Stimulated activated CD4-positive, alpha-beta T cell treated with anti-CD3 and anti-CD28 coated beads, Interleukin-1b, Interleukin-23, amount 100 ng/mL, for 48 hours (primary cell): ENCODE results near the gene SAGE1.
A peak's percentile ranks its signal among the peaks of the same experiment; 100 is the strongest.
"Not testable (repeated sequence)": the region's sequence is repeated elsewhere in the genome, so short reads cannot be mapped to it uniquely, and the experiment has no call there.

Experiments used
- DNase-seq: peaks from one replicate; pipeline ENCODE4 v3.0.0-alpha.2; 2020

SAGE1 gene, protein sequence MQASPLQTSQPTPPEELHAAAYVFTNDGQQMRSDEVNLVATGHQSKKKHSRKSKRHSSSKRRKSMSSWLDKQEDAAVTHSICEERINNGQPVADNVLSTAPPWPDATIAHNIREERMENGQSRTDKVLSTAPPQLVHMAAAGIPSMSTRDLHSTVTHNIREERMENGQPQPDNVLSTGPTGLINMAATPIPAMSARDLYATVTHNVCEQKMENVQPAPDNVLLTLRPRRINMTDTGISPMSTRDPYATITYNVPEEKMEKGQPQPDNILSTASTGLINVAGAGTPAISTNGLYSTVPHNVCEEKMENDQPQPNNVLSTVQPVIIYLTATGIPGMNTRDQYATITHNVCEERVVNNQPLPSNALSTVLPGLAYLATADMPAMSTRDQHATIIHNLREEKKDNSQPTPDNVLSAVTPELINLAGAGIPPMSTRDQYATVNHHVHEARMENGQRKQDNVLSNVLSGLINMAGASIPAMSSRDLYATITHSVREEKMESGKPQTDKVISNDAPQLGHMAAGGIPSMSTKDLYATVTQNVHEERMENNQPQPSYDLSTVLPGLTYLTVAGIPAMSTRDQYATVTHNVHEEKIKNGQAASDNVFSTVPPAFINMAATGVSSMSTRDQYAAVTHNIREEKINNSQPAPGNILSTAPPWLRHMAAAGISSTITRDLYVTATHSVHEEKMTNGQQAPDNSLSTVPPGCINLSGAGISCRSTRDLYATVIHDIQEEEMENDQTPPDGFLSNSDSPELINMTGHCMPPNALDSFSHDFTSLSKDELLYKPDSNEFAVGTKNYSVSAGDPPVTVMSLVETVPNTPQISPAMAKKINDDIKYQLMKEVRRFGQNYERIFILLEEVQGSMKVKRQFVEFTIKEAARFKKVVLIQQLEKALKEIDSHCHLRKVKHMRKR

DNA sequence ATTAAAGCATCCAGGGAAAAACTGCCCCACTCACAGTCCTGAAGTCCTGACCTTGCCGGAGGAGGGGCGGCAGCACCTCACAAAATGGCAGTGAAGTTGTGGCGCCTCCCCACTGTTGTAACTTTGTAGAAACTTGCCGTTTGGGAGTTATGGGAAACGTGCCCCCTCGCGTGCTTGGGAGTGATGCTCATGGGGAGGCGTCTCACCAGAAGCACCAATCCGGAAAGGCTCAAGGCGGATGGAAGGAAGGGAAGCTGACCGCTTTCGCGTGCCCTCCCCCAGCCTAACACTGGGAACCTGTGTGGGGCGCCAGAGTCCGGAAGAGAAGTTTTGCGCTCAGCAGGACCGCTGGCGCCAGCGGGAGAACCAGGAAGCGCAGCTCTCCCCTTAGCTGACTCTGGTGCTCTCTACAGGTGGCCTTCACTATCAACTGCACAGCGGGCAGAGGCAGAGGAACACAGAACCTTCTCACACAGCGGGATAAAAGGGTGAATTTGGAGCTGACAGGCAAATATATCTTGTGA, at the start of gene SAGE1, which contains the start of gene CT45A10:
SAGE1 (plus strand) TSS at position 423 of the 524 bp plus-strand sequence. CDS start 2,527 bp downstream, outside the sequence.
CT45A10 (minus strand) TSS at position 151 of the 524 bp plus-strand sequence. CDS start 8,100 bp downstream, outside the sequence.
- DNase-seq: no peak

DNA sequence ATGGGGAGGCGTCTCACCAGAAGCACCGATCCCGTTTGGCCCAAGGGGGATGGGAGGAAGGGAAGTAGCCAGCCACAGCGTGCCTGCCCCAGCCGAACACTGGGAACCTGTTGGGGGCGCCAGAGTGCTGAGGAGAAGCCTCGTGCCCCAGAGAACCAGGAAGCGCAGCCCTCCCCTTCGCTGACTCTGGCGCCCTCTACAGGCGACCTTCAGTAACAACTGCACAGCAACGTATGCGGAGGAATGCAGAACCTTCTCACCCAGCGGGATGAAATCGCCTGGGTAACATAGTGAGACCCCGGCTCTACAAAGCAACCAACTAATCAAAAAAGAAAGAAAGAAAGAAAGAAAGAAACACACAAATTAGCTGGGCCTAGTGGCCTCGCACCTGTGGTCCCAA, 39.1 kb upstream of the SAGE1 start, which contains the start of gene CT45A8:
CT45A8 (minus strand) TSS at position 101 of the 400 bp plus-strand sequence. CDS start 3,755 bp downstream, outside the sequence.
- not testable (repeated sequence) for DNase-seq

DNA sequence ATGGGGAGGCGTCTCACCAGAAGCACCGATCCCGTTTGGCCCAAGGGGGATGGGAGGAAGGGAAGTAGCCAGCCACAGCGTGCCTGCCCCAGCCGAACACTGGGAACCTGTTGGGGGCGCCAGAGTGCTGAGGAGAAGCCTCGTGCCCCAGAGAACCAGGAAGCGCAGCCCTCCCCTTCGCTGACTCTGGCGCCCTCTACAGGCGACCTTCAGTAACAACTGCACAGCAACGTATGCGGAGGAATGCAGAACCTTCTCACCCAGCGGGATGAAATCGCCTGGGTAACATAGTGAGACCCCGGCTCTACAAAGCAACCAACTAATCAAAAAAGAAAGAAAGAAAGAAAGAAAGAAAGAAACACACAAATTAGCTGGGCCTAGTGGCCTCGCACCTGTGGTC, 21.8 kb upstream of the SAGE1 start, which contains the start of gene CT45A9:
CT45A9 (minus strand) TSS at position 101 of the 400 bp plus-strand sequence. CDS start 3,751 bp downstream, outside the sequence.
- not testable (repeated sequence) for DNase-seq

DNA sequence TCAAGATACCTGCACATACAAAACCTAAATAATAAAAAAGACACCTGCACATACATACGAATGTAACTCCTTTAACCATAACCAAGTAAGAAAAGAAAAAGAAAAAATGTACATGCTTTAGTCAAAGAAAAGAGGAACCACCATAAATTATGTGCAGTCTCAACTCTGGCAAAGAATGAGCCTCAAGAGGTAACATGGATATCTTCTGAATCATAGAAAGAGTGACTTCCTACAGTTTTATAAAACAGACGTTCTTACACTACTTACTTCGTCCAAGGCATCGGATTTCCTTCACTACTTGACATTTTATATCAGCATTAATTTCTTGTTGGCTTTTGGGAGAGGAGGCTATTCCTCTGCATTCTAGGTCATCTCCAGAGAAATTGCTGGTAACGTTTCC, 10.8 kb upstream of the SAGE1 start:
- not testable (repeated sequence) for DNase-seq

DNA sequence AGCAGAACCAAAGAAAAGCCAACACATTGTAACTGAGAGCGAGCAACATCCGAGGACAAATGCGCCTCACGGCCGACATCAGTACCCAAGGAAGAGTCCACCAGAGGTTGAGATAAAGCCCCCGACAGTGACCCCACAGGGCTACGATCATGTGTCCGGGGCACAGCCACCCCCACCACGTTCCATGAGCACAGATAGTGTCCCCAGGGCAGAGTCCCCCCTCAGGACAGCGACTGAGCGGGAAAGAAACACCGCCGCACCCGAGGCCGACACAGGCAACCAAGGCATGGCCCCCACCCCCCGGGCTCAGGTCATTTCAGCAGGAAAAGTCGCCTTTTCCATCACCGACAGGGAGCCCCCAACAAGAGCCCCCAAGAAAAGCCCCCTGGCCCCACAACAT, 5.3 kb upstream of the SAGE1 start:
- DNase-seq: not testable (repeated sequence)

DNA sequence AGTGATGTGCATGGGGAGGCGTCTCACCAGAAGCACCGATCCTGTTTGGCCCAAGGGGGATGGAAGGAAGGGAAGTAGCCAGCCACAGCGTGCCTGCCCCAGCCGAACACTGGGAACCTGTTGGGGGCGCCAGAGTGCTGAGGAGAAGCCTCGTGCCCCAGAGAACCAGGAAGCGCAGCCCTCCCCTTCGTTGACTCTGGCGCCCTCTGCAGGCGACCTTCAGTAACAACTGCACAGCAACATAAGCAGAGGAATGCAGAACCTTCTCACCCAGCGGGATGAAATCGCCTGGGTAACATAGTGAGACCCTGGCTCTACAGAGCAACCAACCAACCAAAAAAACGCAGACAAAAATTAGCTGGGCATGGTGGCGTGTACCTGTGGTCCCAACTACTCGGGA, 4.5 kb upstream of the SAGE1 start:
- DNase-seq: peak; percentile 46

DNA sequence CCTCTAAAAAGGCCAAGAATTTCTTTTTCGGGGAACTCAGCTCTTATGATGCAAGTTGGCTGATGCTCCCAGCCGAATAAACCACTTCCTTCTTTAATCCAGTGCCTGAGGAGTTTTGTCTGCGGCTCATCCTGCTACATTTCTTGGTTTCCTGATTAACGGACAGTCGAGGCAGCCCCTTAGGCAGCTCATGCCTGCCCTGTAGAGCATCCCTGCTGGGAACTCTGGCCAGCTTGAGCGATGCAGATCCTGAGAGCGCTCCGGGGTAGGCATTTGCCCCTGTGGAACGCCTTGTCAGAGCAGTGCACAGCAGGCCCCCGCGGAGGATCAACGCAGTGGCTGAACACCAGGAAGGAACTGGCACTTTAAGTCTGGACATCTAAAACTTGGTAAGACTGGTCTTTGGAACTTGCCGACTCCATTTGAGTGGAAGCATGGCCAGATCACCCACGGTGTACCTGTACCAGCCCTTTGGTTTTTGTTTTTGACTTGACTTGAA, 3.4 kb upstream of the SAGE1 start:
- no peak for DNase-seq

DNA sequence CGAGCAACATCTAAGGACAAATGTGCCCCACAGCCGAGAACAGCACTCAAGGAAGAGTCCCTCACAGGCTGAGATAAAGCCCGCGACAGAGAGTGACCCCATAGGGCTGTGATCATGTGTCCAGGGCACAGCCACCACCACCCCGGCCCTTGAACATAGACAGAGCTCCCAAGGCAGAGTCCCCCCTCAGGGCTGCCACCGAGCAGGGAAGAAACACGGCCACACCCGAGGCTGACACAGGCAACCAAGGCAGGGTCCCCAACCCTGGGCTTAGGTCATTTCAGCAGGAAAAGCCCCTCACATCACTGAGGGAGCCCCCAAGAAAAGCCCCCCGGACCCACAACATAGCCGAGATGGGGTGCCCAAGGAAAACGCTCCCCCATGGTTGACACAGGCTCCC, 735 bp upstream of the SAGE1 start:
- DNase-seq: no peak

DNA sequence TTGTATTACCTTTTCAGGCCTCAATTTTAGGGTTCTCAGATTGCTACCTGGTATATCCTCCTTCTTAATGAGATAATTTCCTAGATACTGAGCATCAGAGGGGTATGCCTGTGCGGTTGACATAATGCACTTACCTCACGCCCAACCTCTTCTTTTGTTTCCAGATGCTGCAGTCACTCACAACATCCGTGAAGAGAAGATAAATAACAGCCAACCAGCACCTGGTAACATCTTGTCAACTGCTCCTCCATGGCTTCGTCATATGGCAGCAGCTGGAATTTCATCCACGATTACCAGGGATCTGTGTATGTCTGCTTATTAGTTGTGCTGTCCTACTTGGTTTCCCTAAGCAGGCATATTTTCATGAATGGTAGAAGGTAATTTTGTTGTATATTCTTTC, 16.7 kb downstream of the SAGE1 start:
- no peak for DNase-seq

DNA sequence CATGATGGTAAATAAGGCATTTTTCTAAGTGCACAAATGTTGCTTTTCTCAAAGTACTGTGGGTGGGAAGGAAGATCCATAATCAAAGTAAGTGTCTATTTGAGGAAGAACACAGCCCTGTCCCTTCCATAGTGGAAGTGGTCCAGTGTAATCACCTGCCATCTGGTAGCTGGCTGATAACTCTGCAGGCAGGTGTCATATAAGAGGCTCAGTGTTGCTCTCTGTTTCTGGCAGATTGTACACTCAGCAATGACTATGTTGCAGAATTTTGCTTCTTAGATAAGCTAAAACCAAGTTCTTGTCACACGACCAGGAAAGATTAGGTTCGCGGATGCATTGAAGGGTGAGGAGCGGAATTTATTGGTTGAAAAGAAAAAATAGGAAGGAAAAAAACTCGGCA, 20.9 kb downstream of the SAGE1 start:
- DNase-seq: no peak

DNA sequence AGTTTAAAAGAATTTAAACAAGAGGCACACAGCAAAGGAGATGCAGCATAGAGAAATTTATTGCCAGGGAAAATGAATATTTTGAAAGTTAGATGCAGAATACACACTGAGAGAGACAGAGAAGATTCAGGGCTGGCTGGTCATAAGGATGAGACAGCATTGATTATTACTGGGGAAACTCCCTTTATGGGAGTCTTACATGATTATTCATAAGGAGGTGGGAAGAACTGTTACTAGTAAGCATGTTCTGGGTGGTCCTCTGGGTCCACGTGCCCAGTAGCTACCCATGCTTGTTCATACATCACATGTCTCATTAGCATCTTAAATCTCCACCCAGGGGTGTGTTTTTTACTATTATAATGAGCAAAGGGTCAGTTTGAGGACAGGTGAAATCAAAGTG, 27.0 kb downstream of the SAGE1 start:
- DNase-seq: not testable (repeated sequence)

DNA sequence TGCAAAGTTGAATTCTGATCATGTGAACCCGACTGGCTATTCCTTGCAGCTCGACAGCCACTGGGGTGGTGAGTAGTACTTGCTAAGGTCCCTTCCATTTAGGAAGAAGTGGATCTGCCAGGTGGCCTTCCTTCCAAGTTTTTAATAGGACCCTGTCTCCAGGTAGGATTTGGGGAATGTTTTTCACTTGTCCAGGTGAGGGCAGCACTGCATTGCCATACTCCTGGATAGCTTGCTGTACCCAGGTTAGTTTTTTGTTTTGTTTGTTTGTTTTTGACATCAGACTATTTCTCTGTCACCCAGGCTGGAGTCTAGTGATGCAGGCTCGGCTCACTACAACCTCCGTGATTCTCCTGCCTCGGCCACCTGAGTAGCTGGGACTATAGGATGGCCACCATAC, 29.8 kb downstream of the SAGE1 start:
- DNase-seq: no peak

DNA sequence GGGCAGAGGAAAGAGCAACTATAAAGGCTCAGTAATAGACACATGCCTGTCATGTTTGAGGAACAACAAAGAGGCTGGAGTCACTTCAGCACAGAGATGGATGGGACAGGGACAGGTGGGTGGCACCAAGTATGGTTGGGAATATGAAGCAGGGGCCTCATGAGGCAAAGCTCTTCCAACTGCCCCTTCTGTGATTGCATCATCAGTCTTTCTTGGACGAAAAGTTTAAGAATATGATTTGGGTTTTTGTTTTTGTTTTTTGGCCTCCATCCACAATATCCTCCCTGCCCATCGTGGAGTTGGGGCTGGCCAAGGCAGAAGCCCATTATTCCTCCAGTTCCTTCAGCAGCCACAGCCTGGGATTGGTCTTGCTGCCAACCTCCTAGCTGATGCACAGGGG, 34.4 kb downstream of the SAGE1 start:
- no peak for DNase-seq

DNA sequence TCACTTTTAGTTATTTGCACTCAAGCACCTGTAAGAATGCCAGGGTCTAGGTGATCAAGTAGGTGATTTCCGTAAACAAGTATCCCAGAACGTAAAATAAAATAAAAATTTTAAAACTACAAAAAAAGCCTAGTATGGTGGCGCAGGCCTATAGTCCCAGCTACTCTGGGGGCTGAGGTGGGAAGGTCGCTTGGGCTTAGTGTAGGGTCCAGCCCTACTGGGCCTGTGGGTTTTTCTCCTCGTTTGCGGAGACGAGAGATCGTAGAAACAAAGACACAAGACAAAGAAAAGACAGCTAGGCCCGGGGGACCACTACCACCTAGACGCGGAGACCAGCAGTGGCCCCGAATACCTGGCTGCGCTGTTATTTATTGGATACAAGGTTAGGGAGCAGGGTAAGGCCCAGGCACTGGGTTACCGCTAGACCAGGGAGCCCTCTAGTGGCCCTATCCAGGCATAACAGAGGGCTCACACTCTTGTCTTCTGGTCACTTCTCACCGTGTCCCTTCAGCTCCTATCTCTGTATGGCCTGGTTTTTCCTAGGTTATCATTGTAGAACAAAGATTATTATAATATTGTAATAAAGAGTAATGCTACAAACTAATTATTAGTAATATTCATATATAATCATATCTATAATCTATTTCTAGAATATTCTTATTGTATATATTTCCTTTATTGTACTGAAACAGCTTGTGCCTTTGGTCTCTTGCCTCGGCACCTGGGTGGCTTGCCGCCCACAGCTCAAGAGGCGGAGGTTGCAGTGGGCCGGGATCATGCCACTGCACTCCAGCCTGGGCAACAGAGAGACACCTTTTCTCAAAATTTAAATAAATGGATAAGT, 38.4 kb downstream of the SAGE1 start:
- DNase-seq: peak; percentile 30

DNA sequence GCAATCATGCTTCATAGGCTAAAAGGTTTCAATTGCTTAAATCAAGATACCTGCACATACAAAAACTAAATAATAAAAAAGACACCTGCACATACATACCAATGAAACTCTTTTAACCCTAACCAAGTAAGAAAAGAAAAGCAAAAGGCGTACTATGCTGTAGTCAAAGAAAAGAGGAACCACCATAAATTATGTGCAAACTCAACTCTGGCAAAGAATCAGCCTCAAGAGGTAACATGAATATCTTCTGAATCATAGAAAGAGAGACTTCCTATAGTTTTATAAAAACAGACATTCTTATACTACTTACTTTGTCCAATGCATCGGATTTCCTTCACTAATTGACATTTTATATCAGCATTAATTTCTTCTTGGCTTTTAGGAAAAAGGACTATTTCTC, 51.0 kb downstream of the SAGE1 start:
- DNase-seq: no peak

DNA sequence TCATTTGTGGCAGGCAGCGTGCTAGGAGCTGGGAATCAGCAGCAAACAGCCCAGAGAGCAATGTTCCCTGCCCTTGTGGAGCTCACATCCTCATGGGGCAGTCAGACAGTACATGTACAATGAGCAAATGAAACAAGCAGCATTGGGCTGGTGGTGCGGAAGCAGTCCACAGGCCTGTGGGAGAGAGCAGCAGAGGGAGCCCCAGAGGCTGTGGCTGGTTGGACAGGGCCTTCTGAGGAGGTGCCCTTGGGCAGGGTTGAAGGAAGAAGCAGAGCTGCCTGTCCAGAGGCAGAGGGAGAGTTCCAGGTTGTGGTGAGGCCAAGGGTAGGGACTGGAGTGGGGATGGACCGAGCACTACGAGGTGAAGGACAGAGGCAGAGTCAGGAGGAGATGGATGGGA, 57.8 kb downstream of the SAGE1 start:
- no peak for DNase-seq
